Muscle of leg (tissue), 11 donors: Measurements from ENCODE around the gene TACC2. TPM values are rescaled to one million over a fixed set of nuclear protein-coding genes. Genes with fewer than 3 reads are reported as not detected.

Experiments used
- DNase-seq: peaks from one replicate; pipeline ENCODE4 v3.0.0; 2013
- H3K27ac ChIP-seq: one replicate; pipeline ENCODE4 v1.5.1; 2013; ENCODE audit warnings: mild to moderate bottlenecking, low read length, control low read depth
- H3K27me3 ChIP-seq: one replicate; pipeline ENCODE4 v1.6.1; 2013; ENCODE audit warnings: low read length; ENCODE audit not compliant: control insufficient read depth, insufficient read depth
- H3K36me3 ChIP-seq: one replicate; pipeline ENCODE4 v1.6.1; 2013; ENCODE audit warnings: low read length; ENCODE audit not compliant: control insufficient read depth, insufficient read depth
- H3K4me1 ChIP-seq: one replicate; pipeline ENCODE4 v1.6.1; 2013; ENCODE audit warnings: low read length; ENCODE audit not compliant: control insufficient read depth, insufficient read depth
- H3K4me3 ChIP-seq: one replicate; pipeline ENCODE4 v1.5.1; 2013; ENCODE audit warnings: low read length, control low read depth
- H3K9me3 ChIP-seq: replicated peaks from 2 replicates; pipeline ENCODE4 v1.6.1; 2013; ENCODE audit warnings: low read depth, low read length; ENCODE audit not compliant: control insufficient read depth
- WGBS: methylation state at CpG from one replicate; pipeline ENCODE4 v1.1.5; 2013; ENCODE audit warnings: missing lambda C conversion rate; ENCODE audit not compliant: insufficient coverage; 5-methylcytosine and 5-hydroxymethylcytosine counted together
- polyA plus RNA-seq, 8 donors: library from polyadenylated mRNA; unstranded; fragments of 120-200 nt; gene quantifications; one replicate each; pipeline versions ENCODE4 v1.2.1 to v1.2.3, GENCODE V29; 2013; ENCODE audit warnings: inconsistent platforms in 1 of 8, low replicate concordance in 1 of 8; ENCODE audit not compliant: insufficient read length in 8 of 8, insufficient read depth in 1 of 8
- total RNA-seq: library from RNA; stranded (reverse); fragments of 120-200 nt; gene quantifications from one replicate; pipeline ENCODE4 v1.2.4, GENCODE V29; 2013

TACC2 gene
- total and polyA plus RNA-seq, 9 donors = 53.6 to 132 (median 104) TPM

DNA sequence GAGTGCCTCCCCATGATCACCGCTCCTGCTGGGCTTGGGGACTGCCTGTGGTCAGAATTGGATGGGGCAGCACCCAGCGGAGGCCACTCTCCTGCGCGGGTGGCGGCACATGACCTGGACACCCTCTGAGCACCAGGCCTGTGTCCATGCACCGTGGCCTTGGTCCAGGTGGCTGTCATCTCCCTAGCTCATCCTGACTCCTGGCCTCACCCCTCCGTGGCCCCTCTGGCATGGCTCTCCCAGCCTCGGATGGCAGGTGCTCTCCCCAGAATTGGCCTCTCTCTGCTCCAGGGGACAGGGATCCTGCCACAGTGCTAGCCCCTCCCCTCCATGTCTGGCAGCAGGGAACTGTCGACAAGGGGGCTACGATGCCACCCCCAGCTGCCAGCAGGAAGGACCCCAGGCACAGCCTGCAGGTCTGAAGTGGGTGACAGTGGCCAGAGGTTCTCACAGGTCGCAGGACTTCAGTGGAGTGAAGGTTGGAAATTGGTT lies 244.9 kb downstream of the TACC2 start:
- DNase-seq = peak; percentile 61
- peaks cover 43% of the 10 kb centered on the region for H3K36me3 ChIP-seq

DNA sequence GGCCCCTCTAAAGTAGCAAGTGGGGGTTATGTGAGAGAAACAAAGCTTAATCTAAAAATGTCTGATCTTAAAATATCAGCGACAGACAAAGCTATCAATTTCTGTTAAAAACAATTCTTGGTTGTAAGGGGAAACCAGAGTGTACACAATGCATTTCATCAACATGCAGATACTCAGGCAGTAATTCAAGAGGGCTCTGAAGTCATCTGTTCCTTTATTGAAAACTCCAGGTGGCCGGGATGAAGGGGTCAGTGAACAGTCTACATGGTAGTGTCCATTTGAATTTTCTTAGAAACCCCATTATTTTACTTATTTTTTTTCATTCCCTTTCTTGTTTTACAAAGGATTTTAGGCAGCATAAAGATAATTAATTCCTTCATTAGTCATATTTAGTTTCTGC lies 245.5 kb downstream of the TACC2 start:
- H3K27me3 ChIP-seq = no peaks in the 10 kb centered on the region
- H3K4me1 ChIP-seq = peaks cover 29% of the 10 kb centered on the region
- no peak overlapping the region for H3K4me3 ChIP-seq
- peak overlapping the region; percentile 86 for H3K27ac ChIP-seq
- H3K9me3 ChIP-seq = no peaks in the 10 kb centered on the region
- peak; percentile 76 for DNase-seq
- H3K36me3 ChIP-seq = peaks cover 41% of the 10 kb centered on the region
- no CpG with 5 or more reads among the region's 2 CpGs for WGBS

More for the DNA sequence above, 244.9 kb downstream of the TACC2 start:
- Histone ChIP-seq H3K4me3 (no peak overlapping the region), H3K4me1 (peaks cover 29% of the 10 kb centered on the region), H3K9me3 (no peaks in the 10 kb centered on the region), H3K27ac (peak overlapping the region; percentile 86), H3K27me3 (no peaks in the 10 kb centered on the region)
- WGBS = 82% methylated on average over 8 of the region's 11 CpGs

DNA sequence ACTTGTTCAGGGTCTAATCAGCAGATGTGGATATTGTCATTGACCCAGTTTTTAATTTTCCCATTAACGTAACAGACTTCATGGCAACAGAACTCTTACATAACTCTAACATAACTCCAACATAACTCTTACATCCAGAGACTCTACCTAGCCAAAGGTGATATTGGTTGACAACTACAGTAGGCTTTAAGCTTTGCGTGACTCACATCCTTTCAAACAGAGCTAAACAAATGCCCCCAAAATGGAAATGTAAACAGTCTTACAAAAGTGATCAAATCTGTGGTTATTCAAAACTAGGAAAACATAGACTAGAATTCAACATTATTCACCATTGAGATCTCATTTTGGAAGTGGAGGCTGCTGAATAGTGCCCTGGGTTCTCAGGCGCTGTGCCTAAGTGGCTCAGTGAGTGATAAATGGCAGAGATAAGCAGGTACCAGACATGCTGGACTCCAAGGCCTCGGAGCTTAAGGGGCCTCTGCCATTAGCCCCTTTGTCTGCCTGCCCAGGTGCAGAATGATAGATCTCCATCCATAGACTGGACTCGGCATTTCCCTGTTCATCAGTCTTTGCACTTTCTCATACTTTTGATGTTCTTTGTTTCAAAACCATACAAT lies 247.8 kb downstream of the TACC2 start:
- H3K27me3 ChIP-seq = no peaks in the 10 kb centered on the region
- DNase-seq = no peak
- no peaks in the 10 kb centered on the region for H3K9me3 ChIP-seq
- no peak overlapping the region for H3K27ac ChIP-seq
- H3K4me1 ChIP-seq = peaks cover 30% of the 10 kb centered on the region
- peaks cover 54% of the 10 kb centered on the region for H3K36me3 ChIP-seq
- no peak overlapping the region for H3K4me3 ChIP-seq
- WGBS = 100% methylated on average over 1 of the region's 5 CpGs

DNA sequence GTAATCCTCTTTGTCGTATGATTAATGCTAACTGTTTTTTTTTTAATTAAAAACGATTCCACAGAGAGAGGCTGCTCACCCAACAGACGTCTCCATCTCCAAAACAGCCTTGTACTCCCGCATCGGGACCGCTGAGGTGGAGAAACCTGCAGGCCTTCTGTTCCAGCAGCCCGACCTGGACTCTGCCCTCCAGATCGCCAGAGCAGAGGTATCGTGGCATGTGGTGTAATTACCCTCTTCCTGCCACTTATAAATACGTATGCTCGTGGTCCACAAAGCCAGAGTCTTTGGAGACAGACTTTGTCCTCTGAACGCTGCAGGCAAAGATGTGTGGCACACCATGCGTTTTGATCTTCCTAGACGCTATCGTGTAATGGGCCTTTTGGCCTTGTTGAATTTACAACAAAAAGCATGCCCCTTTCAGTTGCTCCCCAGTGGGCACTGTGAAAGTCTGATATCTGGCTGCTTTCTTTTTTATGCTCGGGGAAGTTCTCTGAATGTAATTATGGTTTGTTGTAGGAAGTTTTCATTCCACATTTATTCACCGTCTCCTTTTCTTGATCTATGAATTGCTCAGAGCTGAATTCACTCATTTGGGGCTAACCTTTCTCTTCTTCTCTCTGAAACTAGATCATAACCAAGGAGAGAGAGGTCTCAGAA lies 248.5 kb downstream of the TACC2 start:
- no peaks in the 10 kb centered on the region for H3K27me3 ChIP-seq
- no peak overlapping the region for H3K4me3 ChIP-seq
- peaks cover 59% of the 10 kb centered on the region for H3K36me3 ChIP-seq
- H3K9me3 ChIP-seq = no peaks in the 10 kb centered on the region
- no peak for DNase-seq
- H3K4me1 ChIP-seq = peaks cover 24% of the 10 kb centered on the region
- no peak overlapping the region for H3K27ac ChIP-seq
- WGBS = 88% methylated on average over 10 of the region's 17 CpGs

DNA sequence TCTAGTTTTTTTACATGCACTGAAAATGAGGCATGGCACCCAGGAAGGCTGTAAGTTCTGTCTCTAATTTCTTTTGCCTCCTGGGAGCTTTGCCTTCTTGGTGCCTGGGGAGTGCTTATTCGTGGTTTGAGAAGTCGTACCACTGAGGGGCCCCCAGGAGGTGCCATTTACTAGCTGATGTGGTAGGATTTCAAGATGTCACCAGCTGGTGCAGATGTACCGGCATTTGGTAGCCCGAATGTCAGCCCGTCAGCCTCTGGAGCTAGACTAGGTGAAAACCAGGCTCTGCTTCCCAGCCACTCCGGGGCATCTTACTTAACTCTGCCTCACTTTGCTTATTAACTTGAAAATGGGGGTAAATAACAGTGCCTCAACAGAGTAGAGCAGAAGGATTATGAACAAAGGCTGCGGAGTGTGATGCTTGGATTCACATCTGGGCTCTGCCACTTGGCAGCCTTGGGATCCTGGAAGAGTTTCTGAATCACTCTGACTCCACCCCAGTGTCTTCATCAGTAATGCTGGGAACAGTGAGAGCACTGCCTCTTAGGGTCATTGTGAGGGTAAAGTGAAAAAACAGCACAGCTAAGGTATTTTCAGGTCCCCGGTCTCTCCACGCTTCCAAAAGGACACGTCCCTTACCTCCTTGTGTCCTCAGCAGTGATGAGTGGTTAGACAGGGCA lies 250.8 kb downstream of the TACC2 start:
- Histone ChIP-seq H3K4me3 (no peak overlapping the region), H3K9me3 (no peaks in the 10 kb centered on the region), H3K27ac (no peak overlapping the region), H3K27me3 (no peaks in the 10 kb centered on the region), H3K36me3 (peaks cover 64% of the 10 kb centered on the region), H3K4me1 (peaks cover 15% of the 10 kb centered on the region)
- peak; percentile 76 for DNase-seq
- 33% methylated on average over 1 of the region's 10 CpGs for WGBS

DNA sequence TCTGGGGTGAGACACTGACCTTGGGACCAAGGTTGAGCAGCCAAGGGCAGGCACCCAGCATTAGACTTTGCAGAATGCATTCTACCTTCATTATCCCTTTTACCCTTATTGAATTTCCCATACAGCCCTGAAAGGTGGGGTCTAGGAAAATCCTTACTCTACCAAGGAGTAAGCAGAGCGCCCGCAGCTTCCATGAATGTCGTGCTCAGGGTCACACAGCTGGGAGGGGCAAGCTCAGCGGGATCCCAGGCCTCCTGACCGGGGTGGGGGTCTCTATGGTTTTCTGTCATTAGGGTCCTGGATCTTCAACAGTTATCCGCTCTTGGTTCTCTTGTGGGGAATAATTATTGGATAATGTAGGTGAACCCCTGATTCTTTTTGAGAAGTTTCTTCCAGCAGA lies 251.4 kb downstream of the TACC2 start:
- H3K27me3 ChIP-seq = no peaks in the 10 kb centered on the region
- no peaks in the 10 kb centered on the region for H3K9me3 ChIP-seq
- 100% methylated on average over 3 of the region's 6 CpGs for WGBS
- peaks cover 67% of the 10 kb centered on the region for H3K36me3 ChIP-seq
- H3K27ac ChIP-seq = no peak overlapping the region
- H3K4me1 ChIP-seq = peaks cover 17% of the 10 kb centered on the region
- no peak for DNase-seq
- no peak overlapping the region for H3K4me3 ChIP-seq

DNA sequence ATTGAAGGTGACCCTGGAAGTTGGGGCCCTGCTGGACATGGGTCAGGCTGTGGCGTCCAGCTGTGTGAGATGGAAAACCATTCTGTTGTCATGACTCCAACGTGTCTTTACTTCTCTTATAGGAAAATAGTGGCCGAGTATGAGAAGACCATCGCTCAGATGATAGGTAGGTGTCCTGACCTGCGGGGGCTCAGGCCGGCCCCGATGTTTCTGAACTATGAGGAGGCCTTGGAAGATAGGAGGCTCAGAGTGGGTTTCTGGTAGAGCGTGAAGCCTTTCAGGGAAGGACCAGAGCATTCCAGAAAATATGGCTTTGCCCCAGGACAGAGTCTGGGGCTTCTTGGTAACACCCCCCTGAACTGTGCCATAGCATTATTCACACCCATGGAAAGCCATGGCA lies 252.9 kb downstream of the TACC2 start:
- H3K27me3 ChIP-seq = no peaks in the 10 kb centered on the region
- no peak overlapping the region for H3K4me3 ChIP-seq
- 95% methylated on average over 7 of the region's 8 CpGs for WGBS
- no peak overlapping the region for H3K27ac ChIP-seq
- DNase-seq = no peak
- peaks cover 18% of the 10 kb centered on the region for H3K4me1 ChIP-seq
- H3K9me3 ChIP-seq = no peaks in the 10 kb centered on the region
- H3K36me3 ChIP-seq = peaks cover 68% of the 10 kb centered on the region

DNA sequence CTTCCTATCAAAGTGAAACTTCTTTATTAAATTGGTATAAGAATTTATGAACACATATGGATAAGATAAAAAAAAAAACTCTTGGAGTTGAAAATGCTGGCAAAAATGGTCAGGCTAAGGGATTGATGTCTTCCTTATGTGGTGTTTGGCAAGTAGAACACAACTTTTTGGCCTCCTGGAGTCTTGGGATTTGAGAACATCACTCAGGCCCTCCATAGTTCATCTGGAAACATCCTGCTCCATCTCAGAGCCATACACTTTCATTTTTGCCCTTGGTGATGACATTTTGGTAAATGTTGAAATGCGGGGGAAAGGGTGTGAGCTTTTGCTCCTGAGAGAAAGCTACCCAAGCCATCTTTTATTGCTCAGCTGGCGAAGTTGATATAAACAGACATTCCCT lies 254.6 kb downstream of the TACC2 start:
- H3K27me3 ChIP-seq = no peaks in the 10 kb centered on the region
- H3K4me3 ChIP-seq = no peak overlapping the region
- DNase-seq = peak; percentile 95
- peaks cover 75% of the 10 kb centered on the region for H3K36me3 ChIP-seq
- H3K27ac ChIP-seq = no peak overlapping the region
- peaks cover 19% of the 10 kb centered on the region for H3K4me1 ChIP-seq
- WGBS = no CpG with 5 or more reads among the region's 2 CpGs
- no peaks in the 10 kb centered on the region for H3K9me3 ChIP-seq

DNA sequence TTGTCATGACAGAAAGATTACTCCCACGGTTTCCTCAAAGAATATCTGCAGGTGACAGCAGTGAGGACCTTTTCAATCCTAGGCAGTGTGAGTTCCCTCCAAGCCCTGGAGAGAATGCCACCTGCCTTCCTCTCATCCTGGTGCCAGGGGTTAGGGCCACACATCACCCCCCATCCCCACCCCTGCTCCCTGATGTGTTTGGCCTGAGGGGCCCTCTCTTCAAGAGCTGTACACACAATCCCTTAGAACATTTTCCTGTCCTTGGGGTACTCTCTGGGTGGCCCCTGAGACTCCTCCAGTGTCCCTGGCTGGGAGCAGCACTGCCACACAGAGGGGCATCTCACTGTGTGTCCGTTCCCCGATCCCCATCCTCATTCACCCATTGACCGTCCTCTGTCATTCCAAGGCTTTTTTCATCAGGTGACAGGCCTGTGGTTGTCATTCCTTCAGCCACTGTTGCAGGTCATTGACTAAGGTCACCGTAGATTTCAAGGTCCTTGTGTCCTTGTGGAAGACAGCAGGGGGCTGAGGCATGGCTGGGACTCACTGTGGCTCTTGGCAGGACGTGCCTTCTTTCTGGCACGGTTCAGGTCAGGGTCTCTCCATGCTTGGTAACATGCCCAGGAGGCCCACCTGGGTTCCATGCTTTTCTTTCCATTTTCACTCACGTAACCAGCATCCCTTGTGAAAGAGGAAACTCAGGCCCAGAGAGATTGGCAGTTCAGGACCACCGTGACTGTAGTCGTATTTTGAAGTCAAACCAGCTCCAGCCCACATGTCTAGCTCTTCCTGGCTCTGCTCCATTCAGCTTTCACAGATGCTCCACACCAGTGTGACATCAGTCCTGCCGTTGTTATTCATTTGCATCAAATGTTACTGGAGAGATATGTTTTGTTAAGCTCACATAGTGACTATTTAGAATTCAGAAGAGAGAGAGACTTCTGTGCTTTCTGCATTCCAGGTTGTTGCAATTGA lies 255.3 kb downstream of the TACC2 start:
- Histone ChIP-seq H3K36me3 (peaks cover 80% of the 10 kb centered on the region), H3K4me1 (peaks cover 19% of the 10 kb centered on the region), H3K27ac (no peak overlapping the region), H3K9me3 (no peaks in the 10 kb centered on the region), H3K4me3 (no peak overlapping the region), H3K27me3 (no peaks in the 10 kb centered on the region)
- DNase-seq = peak; percentile 75
- 63% methylated on average over 10 of the region's 11 CpGs for WGBS
